ENCODE data around the gene RPS24.

DNA sequence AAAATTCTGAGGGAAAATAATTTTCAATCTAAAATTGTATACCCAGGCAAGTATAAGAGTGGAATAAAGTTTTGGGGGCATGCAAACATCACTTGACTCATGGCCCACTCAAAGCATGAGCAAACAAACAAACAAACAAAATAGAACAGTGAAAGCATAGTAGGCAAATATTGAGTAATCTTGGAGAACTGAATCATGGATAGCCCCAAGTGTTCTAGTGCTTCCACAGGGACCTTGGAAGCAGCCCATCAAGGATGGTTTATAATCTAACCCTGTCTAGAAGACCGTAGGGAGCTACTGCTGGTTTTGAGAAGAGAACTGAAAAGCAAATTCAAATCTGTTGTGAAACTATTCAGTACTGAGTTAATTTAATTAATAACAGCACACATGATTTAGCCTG is 26.5 kb upstream of the RPS24 start:
- no peak for TF ChIP-seq POLR2A (IDR thresholded peaks at IDR 0.05)
- no peak for TF ChIP-seq CTCF (IDR thresholded peaks at IDR 0.05)

Data from testis (tissue), 2 donors.